Endothelial cell of umbilical vein (primary cell): ENCODE measurements around the gene SLC44A1. TPM values are rescaled to one million over a fixed set of nuclear protein-coding genes. Genes with fewer than 3 reads are reported as not detected.

ENCODE experiments used
- BruUV-seq: library from RNA; stranded (reverse); fragments of 400-500 nt; replicated peaks from 2 replicates; lab custom pipeline; 2021; lab: Mats Ljungman, UMichigan
- CTCF ChIA-PET: fragments of 300-600, 350-600 bp; sonication (Branson Sonifier 250); formaldehyde crosslinking; loops from one replicate; lab custom pipeline; 2021; ENCODE audit warnings: antibody characterized with exemption, inconsistent platforms; lab: Charles Lee
- POLR2A ChIA-PET: fragments of 300-600, 350-600 bp; sonication (Branson Sonifier 250); formaldehyde crosslinking; loops from one replicate; lab custom pipeline; 2021; ENCODE audit warnings: antibody characterized with exemption, inconsistent platforms; lab: Charles Lee
- DNase-seq: peaks from one replicate; pipeline ENCODE4 v3.0.0-alpha.2; 2011; ENCODE audit warnings: low read depth, low spot score
- FAIRE-seq: peaks from 2 replicates; lab custom pipeline; 2011; peaks lifted over from hg19 to GRCh38; lab: Jason Lieb, UNC
- H2AFZ ChIP-seq: 2 replicates; pipeline ENCODE4 v1.6.0; 2012; ENCODE audit warnings: low read depth, low read length, control low read depth, inconsistent platforms
- H3K27ac ChIP-seq: 2 replicates; pipeline ENCODE4 v1.5.1; 2011; ENCODE audit warnings: low read depth, mild to moderate bottlenecking, control low read depth, low read length, moderate library complexity; ENCODE audit not compliant: insufficient read depth
- H3K27me3 ChIP-seq, 2 experiments: 2 replicates each; pipeline versions ENCODE4 v1.6.0 to v1.6.1; 2011; ENCODE audit warnings: low read length in 2 of 2, mixed read lengths in 1 of 2; ENCODE audit not compliant: control insufficient read depth in 2 of 2, insufficient read depth in 2 of 2
- H3K36me3 ChIP-seq, 2 experiments: 2 replicates in 1 of 2; 3 replicates in 1 of 2; pipeline ENCODE4 v1.5.1; 2011; ENCODE audit warnings: low read length in 2 of 2, mild to moderate bottlenecking in 1 of 2, moderate library complexity in 1 of 2; ENCODE audit not compliant: control insufficient read depth in 2 of 2, insufficient read depth in 2 of 2; ENCODE audit errors: extremely low read depth in 1 of 2
- H3K4me1 ChIP-seq: 3 replicates; pipeline ENCODE4 v1.5.1; 2011; ENCODE audit warnings: mild to moderate bottlenecking, low read length; ENCODE audit not compliant: control insufficient read depth, insufficient read depth; ENCODE audit errors: extremely low read depth
- H3K4me2 ChIP-seq: 2 replicates; pipeline ENCODE4 v1.6.1; 2011; ENCODE audit warnings: low read length, control low read depth, mixed read lengths; ENCODE audit not compliant: insufficient read depth
- H3K4me3 ChIP-seq, 3 experiments: fragments of 200-600 bp in 1 of 3; sonication (generic), shearing (Covaris generic) in 1 of 3; replicated peaks in 1 of 3; 2 replicates each; pipeline ENCODE4 v1.5.1; 2011 to 2016; ENCODE audit warnings: control low read depth in 3 of 3, low read length in 3 of 3, mild to moderate bottlenecking in 2 of 3, inconsistent platforms in 1 of 3, low read depth in 1 of 3, moderate library complexity in 1 of 3; ENCODE audit not compliant: insufficient read depth in 1 of 3
- H3K79me2 ChIP-seq: 2 replicates; pipeline ENCODE4 v1.6.0; 2012; ENCODE audit warnings: low read length, inconsistent platforms; ENCODE audit not compliant: control insufficient read depth, insufficient read depth
- H3K9ac ChIP-seq: replicated peaks from 2 replicates; pipeline ENCODE3; 2011; ENCODE audit warnings: low read length, control low read depth; ENCODE audit not compliant: insufficient read depth; ENCODE audit errors: extremely low read depth
- H3K9me1 ChIP-seq: replicated peaks from 3 replicates; pipeline ENCODE4 v1.6.0; 2011; ENCODE audit warnings: mild to moderate bottlenecking, low read length; ENCODE audit not compliant: control insufficient read depth, insufficient read depth; ENCODE audit errors: extremely low read depth
- H3K9me3 ChIP-seq: replicated peaks from 2 replicates; pipeline ENCODE4 v1.5.1; 2012; ENCODE audit warnings: low read length, inconsistent platforms; ENCODE audit not compliant: control insufficient read depth, insufficient read depth
- H4K20me1 ChIP-seq: replicated peaks from 2 replicates; pipeline ENCODE3; 2011; ENCODE audit warnings: mild to moderate bottlenecking, low read length; ENCODE audit not compliant: control insufficient read depth, insufficient read depth; ENCODE audit errors: extremely low read depth
- CTCF ChIP-seq, 2 donors: IDR thresholded peaks; 1 replicate in 1 of 2; 2 replicates in 1 of 2; pipeline ENCODE4 v1.5.1; 2011; ENCODE audit warnings: low read length in 2 of 2, mild to moderate bottlenecking in 2 of 2, moderate library complexity in 2 of 2, control low read depth in 1 of 2, inconsistent platforms in 1 of 2, low read depth in 1 of 2; ENCODE audit not compliant: insufficient read depth in 1 of 2; ENCODE audit errors: extremely low read depth in 1 of 2
- EZH2 ChIP-seq: IDR thresholded peaks from 2 replicates; pipeline ENCODE4 v1.6.1; 2012; ENCODE audit warnings: borderline replicate concordance, low read depth, mild to moderate bottlenecking, moderate library complexity, low read length, inconsistent platforms; ENCODE audit not compliant: severe bottlenecking
- FOS ChIP-seq: IDR thresholded peaks from 2 replicates; pipeline ENCODE4 v1.6.1; 2011; ENCODE audit warnings: mild to moderate bottlenecking, low read length, moderate library complexity, borderline replicate concordance; ENCODE audit not compliant: insufficient read depth
- GATA2 ChIP-seq: IDR thresholded peaks from 2 replicates; pipeline ENCODE4 v1.7.0; 2011; ENCODE audit warnings: low read depth, mild to moderate bottlenecking, moderate library complexity, mixed read lengths, low read length; ENCODE audit not compliant: insufficient read length, insufficient read depth
- JUN ChIP-seq: IDR thresholded peaks from 2 replicates; pipeline ENCODE4 v1.6.1; 2011; ENCODE audit warnings: borderline replicate concordance, low read depth; ENCODE audit not compliant: insufficient read length, insufficient read depth
- MYC ChIP-seq: IDR thresholded peaks from one replicate; pipeline ENCODE4 v1.6.1; 2011; ENCODE audit warnings: mild to moderate bottlenecking, low read depth, low read length
- POLR2A ChIP-seq: IDR thresholded peaks from 2 replicates; pipeline ENCODE4 v1.6.1; 2012; ENCODE audit warnings: low read depth, mild to moderate bottlenecking, control low read depth, low read length
- POLR2AphosphoS5 ChIP-seq: IDR thresholded peaks from 2 replicates; pipeline ENCODE4 v1.6.1; 2012; ENCODE audit warnings: low read depth, mild to moderate bottlenecking, control low read depth, low read length, moderate library complexity; ENCODE audit not compliant: insufficient read depth
- dilution Hi-C: fragments of 300-500 bp; cut with MboI; formaldehyde crosslinking; loops from one replicate; pipeline ENCODE4 v1.15.0; 2019; ENCODE audit warnings: low sequenced_read_pairs; ENCODE audit not compliant: extremely low pct_ligation_motif_present
- intact Hi-C: fragments of 100-400 bp; cut with micrococcal nuclease; formaldehyde crosslinking; loops from one replicate; pipeline ENCODE4 v1.10.0; 2022
- polyA plus RNA-seq, 4 experiments: library from polyadenylated mRNA; depleted of rRNA in 3 of 4; stranded (reverse) in 3 of 4; unstranded in 1 of 4; fragments of >200 nt; gene quantifications; 2 replicates each; pipeline versions ENCODE4 v1.2.1 to v1.2.3, GENCODE V29; 2011 to 2012; ENCODE audit warnings: missing spikeins in 1 of 4
- total RNA-seq: library from RNA; stranded (reverse); gene quantifications from 2 replicates; pipeline ENCODE4 v1.2.3, GENCODE V29; 2021
- TF ChIP-seq, protein P1 (sequence below): IDR thresholded peaks from 2 replicates; pipeline ENCODE4 v1.6.1; 2011; ENCODE audit not compliant: insufficient read depth, insufficient read length

SLC44A1 gene
- total and polyA plus RNA-seq, 2 donors (not counting 3 experiments of a cell fraction or from before 2014, with no cell fraction given), result 16.1 to 37.7 TPM

- no peaks in the 10 kb centered on the region for H3K4me1 ChIP-seq
- no peaks in the 10 kb centered on the region for H4K20me1 ChIP-seq
- peaks cover 2% of the 10 kb centered on the region for H3K79me2 ChIP-seq
- H2AFZ ChIP-seq, result no peak overlapping the region
- H3K9me1 ChIP-seq, result no peaks in the 10 kb centered on the region
- intact Hi-C loops (no loop called here), dilution Hi-C loops (no loop called here)
- no peaks in the 10 kb centered on the region for H3K36me3 ChIP-seq
- no TSS peak for BruUV-seq
- CTCF ChIA-PET, result interaction anchor here (1.4 kb wide), 1 partner anchor 11 kb away, joined by 5 read pairs; no protein-coding TSS in a partner anchor
- no peak overlapping the region for H3K27ac ChIP-seq
- H3K4me2 ChIP-seq, result no peak overlapping the region
- TF ChIP-seq CTCF (IDR thresholded peaks at IDR 0.05; ENCODE audit: extremely low read depth in 1 of 2, insufficient read depth in 1 of 2, low read depth in 1 of 2, low read length in 2 of 2) (no peak), MYC (no peak), POLR2AphosphoS5 (no peak), JUN (no peak), EZH2 (no peak), GATA2 (no peak), POLR2A (no peak), FOS (no peak)
- TF ChIP-seq, protein P1, sequence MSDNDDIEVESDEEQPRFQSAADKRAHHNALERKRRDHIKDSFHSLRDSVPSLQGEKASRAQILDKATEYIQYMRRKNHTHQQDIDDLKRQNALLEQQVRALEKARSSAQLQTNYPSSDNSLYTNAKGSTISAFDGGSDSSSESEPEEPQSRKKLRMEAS, result no peak
- FAIRE-seq (peak; percentile 18), DNase-seq (no peak)
- no peaks in the 10 kb centered on the region for H3K9me3 ChIP-seq
- POLR2A ChIA-PET, result no interaction called here
- no peak overlapping the region for H3K4me3 ChIP-seq
- no peaks in the 10 kb centered on the region for H3K27me3 ChIP-seq
- H3K9ac ChIP-seq, result no peak overlapping the region
These were observed 30.7 kb downstream of the SLC44A1 start for GRCh38 chr9:105275111-105275510.
